K562 (cell line): ENCODE results near the gene GAL3ST1. TPM values are rescaled to one million over a fixed set of nuclear protein-coding genes. Genes with fewer than 3 reads are reported as not detected.

Source experiments
- ADNP ChIP-seq: fragments of 200-800 bp; sonication (Bioruptor generic); IDR thresholded peaks from 2 replicates; pipeline ENCODE4 v1.6.1; 2016; ENCODE audit warnings: missing genetic modification characterization, missing compliant biosample characterization
- CEBPG ChIP-seq, 3 experiments: fragments of 200-800 bp in 1 of 3; sonication (Bioruptor generic) in 1 of 3; sonication (generic) in 1 of 3; formaldehyde crosslinking in 1 of 3; IDR thresholded peaks in 2 of 3; conservative IDR thresholded peaks in 1 of 3; 2 replicates each; pipeline versions ENCODE4 v1.6.1 to v1.8.0; 2016 to 2022; ENCODE audit warnings: missing compliant biosample characterization in 2 of 3, missing genetic modification characterization in 2 of 3, mild to moderate bottlenecking in 1 of 3, missing genetic modification reagents in 1 of 3
- MBD2 ChIP-seq: sonication (generic); IDR thresholded peaks from 2 replicates; pipeline ENCODE4 v1.6.1; 2016; ENCODE audit warnings: low read depth, borderline replicate concordance
- RCOR1 ChIP-seq, 2 experiments: IDR thresholded peaks; 2 replicates each; pipeline ENCODE4 v1.6.1; 2012; ENCODE audit warnings: low read depth in 2 of 2, low read length in 2 of 2, borderline replicate concordance in 1 of 2, improper control_type of control experiment in 1 of 2
- ZNF316 ChIP-seq: fragments of 450-650 bp; IDR thresholded peaks from 2 replicates; pipeline ENCODE4 v1.6.1; 2016
- ZNF764 ChIP-seq: fragments of 250-450 bp; sonication (Bioruptor Pico); IDR thresholded peaks from 2 replicates; pipeline ENCODE4 v1.4.0; 2020; ENCODE audit warnings: low read depth, mild to moderate bottlenecking, moderate library complexity
- polyA plus RNA-seq, 8 experiments: library from polyadenylated mRNA; depleted of rRNA in 4 of 8; stranded (reverse) in 5 of 8; unstranded in 3 of 8; fragments of >200 nt; fragmentation: Nextera tagmentation in 2 of 8; fragmentation: Illumina TruSeq in 1 of 8; extraction: Ambion mirVana in 2 of 8; extraction: Trizol in 1 of 8; gene quantifications; 2 replicates each; pipeline versions ENCODE4 v1.2.1 to v1.2.3, GENCODE V29; 2011 to 2014; ENCODE audit warnings: inconsistent platforms in 1 of 8, missing spikeins in 1 of 8
- total RNA-seq, 7 experiments: library from RNA; depleted of rRNA in 6 of 7; stranded (reverse); fragments of >200 nt in 6 of 7; fragmentation: Illumina TruSeq in 2 of 7; extraction: Trizol in 2 of 7; gene quantifications; 2 replicates each; pipeline versions ENCODE4 v1.2.1 to v1.2.3, GENCODE V29; 2011 to 2021; ENCODE audit warnings: low replicate concordance in 1 of 7
- TF ChIP-seq, protein P1 (sequence below): fragments of 450-650 bp; formaldehyde crosslinking; IDR thresholded peaks from 2 replicates; pipeline ENCODE4 v1.4.0; 2020; ENCODE audit warnings: mild to moderate bottlenecking, mixed read lengths
- TF ChIP-seq, protein P2 (sequence below): fragments of 450-650 bp; IDR thresholded peaks from 2 replicates; pipeline ENCODE4 v1.6.1; 2016
- TF ChIP-seq, protein P3 (sequence below), 3 experiments: IDR thresholded peaks in 2 of 3; conservative IDR thresholded peaks in 1 of 3; 2 replicates each; pipeline ENCODE4 v1.5.1; 2011 to 2012; ENCODE audit warnings: low read length in 3 of 3, mild to moderate bottlenecking in 3 of 3, control low read depth in 2 of 3, improper control_type of control experiment in 1 of 3, inconsistent platforms in 1 of 3, low read depth in 1 of 3, mixed read lengths in 1 of 3, moderate library complexity in 1 of 3; ENCODE audit not compliant: insufficient read depth in 2 of 3
- TF ChIP-seq, protein P4 (sequence below): fragments of 250-450 bp; sonication (Bioruptor Pico); IDR thresholded peaks from 2 replicates; pipeline ENCODE4 v1.4.0; 2020; ENCODE audit warnings: mild to moderate bottlenecking, moderate library complexity, borderline replicate concordance

GAL3ST1 gene
- total and polyA plus RNA-seq, 9 of the 15 experiments (the other 6 are each of a cell fraction or from before 2014, with no cell fraction given) = 0.03 to 1.9 (median 0.33) TPM; not detected in 1

DNA sequence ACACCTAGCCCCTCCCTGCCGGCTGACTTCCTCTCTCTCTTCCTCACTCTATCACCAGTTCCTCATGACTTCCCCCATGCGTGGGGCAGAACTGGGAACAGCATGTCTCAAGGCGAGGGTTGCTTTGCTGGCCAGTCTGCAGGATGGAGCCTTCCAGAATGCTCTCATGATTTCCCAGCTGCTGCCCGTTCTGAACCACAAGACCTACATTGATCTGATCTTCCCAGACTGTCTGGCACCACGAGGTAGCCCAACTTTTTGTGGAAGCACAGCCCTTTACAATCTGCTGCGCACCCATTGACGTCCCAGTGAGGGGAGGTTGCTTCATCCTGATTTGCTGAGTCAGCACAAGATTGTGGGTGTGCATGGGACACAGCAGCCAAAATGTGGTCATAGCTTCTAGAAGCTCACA lies 41.1 kb upstream of the GAL3ST1 start (continued):
- TF ChIP-seq, protein P1, sequence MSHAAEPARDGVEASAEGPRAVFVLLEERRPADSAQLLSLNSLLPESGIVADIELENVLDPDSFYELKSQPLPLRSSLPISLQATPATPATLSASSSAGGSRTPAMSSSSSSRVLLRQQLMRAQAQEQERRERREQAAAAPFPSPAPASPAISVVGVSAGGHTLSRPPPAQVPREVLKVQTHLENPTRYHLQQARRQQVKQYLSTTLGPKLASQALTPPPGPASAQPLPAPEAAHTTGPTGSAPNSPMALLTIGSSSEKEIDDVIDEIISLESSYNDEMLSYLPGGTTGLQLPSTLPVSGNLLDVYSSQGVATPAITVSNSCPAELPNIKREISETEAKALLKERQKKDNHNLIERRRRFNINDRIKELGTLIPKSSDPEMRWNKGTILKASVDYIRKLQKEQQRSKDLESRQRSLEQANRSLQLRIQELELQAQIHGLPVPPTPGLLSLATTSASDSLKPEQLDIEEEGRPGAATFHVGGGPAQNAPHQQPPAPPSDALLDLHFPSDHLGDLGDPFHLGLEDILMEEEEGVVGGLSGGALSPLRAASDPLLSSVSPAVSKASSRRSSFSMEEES (CRISPR knock-in tag) = no peak
- TF ChIP-seq ZNF316 = peak; percentile 99
- no peak for TF ChIP-seq ADNP
- TF ChIP-seq CEBPG (CRISPR knock-in tag; IDR thresholded peaks at IDR 0.05) = no peak
- TF ChIP-seq CEBPG (tag; conservative IDR thresholded peaks at IDR 0.05 in 1 of 2, IDR thresholded peaks at IDR 0.05 in 1 of 2) = peak in 1 of 2 experiments; percentile 29; a peak in 1 of 4 replicates
- no peak for TF ChIP-seq ZNF764
- TF ChIP-seq RCOR1 (IDR thresholded peaks at IDR 0.05; ENCODE audit: borderline replicate concordance in 1 of 2, low read depth in 2 of 2, low read length in 2 of 2) = no peak
- TF ChIP-seq, protein P2, sequence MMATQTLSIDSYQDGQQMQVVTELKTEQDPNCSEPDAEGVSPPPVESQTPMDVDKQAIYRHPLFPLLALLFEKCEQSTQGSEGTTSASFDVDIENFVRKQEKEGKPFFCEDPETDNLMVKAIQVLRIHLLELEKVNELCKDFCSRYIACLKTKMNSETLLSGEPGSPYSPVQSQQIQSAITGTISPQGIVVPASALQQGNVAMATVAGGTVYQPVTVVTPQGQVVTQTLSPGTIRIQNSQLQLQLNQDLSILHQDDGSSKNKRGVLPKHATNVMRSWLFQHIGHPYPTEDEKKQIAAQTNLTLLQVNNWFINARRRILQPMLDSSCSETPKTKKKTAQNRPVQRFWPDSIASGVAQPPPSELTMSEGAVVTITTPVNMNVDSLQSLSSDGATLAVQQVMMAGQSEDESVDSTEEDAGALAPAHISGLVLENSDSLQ = no peak
- TF ChIP-seq MBD2 = no peak
- TF ChIP-seq, protein P3, sequence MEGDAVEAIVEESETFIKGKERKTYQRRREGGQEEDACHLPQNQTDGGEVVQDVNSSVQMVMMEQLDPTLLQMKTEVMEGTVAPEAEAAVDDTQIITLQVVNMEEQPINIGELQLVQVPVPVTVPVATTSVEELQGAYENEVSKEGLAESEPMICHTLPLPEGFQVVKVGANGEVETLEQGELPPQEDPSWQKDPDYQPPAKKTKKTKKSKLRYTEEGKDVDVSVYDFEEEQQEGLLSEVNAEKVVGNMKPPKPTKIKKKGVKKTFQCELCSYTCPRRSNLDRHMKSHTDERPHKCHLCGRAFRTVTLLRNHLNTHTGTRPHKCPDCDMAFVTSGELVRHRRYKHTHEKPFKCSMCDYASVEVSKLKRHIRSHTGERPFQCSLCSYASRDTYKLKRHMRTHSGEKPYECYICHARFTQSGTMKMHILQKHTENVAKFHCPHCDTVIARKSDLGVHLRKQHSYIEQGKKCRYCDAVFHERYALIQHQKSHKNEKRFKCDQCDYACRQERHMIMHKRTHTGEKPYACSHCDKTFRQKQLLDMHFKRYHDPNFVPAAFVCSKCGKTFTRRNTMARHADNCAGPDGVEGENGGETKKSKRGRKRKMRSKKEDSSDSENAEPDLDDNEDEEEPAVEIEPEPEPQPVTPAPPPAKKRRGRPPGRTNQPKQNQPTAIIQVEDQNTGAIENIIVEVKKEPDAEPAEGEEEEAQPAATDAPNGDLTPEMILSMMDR (IDR thresholded peaks at IDR 0.05 in 2 of 3, conservative IDR thresholded peaks at IDR 0.05 in 1 of 3; ENCODE audit: insufficient read depth in 2 of 3, low read depth in 1 of 3, low read length in 3 of 3) = no peak
- TF ChIP-seq, protein P4, sequence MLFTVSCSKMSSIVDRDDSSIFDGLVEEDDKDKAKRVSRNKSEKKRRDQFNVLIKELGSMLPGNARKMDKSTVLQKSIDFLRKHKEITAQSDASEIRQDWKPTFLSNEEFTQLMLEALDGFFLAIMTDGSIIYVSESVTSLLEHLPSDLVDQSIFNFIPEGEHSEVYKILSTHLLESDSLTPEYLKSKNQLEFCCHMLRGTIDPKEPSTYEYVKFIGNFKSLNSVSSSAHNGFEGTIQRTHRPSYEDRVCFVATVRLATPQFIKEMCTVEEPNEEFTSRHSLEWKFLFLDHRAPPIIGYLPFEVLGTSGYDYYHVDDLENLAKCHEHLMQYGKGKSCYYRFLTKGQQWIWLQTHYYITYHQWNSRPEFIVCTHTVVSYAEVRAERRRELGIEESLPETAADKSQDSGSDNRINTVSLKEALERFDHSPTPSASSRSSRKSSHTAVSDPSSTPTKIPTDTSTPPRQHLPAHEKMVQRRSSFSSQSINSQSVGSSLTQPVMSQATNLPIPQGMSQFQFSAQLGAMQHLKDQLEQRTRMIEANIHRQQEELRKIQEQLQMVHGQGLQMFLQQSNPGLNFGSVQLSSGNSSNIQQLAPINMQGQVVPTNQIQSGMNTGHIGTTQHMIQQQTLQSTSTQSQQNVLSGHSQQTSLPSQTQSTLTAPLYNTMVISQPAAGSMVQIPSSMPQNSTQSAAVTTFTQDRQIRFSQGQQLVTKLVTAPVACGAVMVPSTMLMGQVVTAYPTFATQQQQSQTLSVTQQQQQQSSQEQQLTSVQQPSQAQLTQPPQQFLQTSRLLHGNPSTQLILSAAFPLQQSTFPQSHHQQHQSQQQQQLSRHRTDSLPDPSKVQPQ (CRISPR knock-in tag) = no peak
